Fibroblast of lung (primary cell): ENCODE results near the gene TBX15.

Experiments
- CTCF ChIP-seq, 2 donors: IDR thresholded peaks in 1 of 2; conservative IDR thresholded peaks in 1 of 2; 1 replicate in 1 of 2; 2 replicates in 1 of 2; pipeline ENCODE4 v1.5.1; 2011 to 2012; ENCODE audit warnings: low read length in 2 of 2, control low read depth in 1 of 2, inconsistent platforms in 1 of 2, low read depth in 1 of 2, mild to moderate bottlenecking in 1 of 2
- EZH2 ChIP-seq: IDR thresholded peaks from 2 replicates; pipeline ENCODE4 v1.5.1; 2012; ENCODE audit warnings: low read length, control low read depth, mild to moderate bottlenecking; ENCODE audit errors: missing control alignments

GRCh38 chr1:119015547-119015946, 27.4 kb upstream of the TBX15 start:
- TF ChIP-seq CTCF (conservative IDR thresholded peaks at IDR 0.05 in 1 of 2, IDR thresholded peaks at IDR 0.05 in 1 of 2; ENCODE audit: low read depth in 1 of 2, low read length in 2 of 2) (no peak), EZH2 (no peak)
